ENCODE measurements around the gene SORBS1.

Gene SORBS1

GRCh38 chr10:95506056-95506737 lies 55.0 kb downstream of the SORBS1 start:
- H3K4me3 ChIP-seq (ENCODE audit: low read depth, low read length) = no peak overlapping the region
- in situ Hi-C loops (cut with HindIII; ENCODE audit: low sequenced_read_pairs) = no loop called here
- no peak for TF ChIP-seq CTCF (IDR thresholded peaks at IDR 0.05; ENCODE audit: low read depth, low read length, missing control alignments)
- DNase-seq (ENCODE audit: low read depth) = no peak

- in situ Hi-C loops (cut with HindIII; ENCODE audit: low sequenced_read_pairs) = no loop called here
- H3K4me3 ChIP-seq (ENCODE audit: low read depth, low read length) = no peak overlapping the region
- no peak for TF ChIP-seq CTCF (IDR thresholded peaks at IDR 0.05; ENCODE audit: low read depth, low read length, missing control alignments)
- no peak for DNase-seq (ENCODE audit: low read depth)
Measured at GRCh38 chr10:95505641-95506040, 55.5 kb downstream of the SORBS1 start.

DNA sequence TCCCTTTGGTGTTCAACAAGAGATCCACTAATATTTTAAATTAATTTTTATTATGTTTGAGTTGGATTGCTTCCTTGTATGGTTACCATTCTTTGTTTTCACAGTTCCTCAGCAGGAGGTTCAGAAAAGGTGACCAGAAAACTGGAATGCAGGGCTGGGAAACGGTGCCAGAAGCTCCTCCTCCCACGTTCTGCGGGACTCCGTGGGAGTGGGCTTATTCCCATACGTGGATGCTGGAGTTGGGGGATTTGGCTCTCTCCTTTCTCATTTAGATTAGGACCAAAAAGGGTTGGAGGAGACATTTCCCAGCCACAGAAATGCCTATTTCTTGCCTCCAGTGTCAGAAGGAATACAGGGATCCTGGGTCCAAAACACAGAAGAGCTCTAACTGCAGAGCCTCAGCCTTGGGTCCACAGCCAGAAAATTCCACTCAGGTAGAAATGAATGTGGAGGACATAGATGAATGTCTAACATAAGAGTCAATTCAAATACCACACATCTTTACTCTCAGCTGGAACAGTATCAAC lies 56.0 kb downstream of the SORBS1 start:
- in situ Hi-C loops (cut with HindIII; ENCODE audit: low sequenced_read_pairs) = no loop called here
- H3K4me3 ChIP-seq (ENCODE audit: low read depth, low read length) = no peak overlapping the region
- no peak for TF ChIP-seq CTCF (IDR thresholded peaks at IDR 0.05; ENCODE audit: low read depth, low read length, missing control alignments)
- DNase-seq (ENCODE audit: low read depth) = no peak

GRCh38 chr10:95504246-95504691 lies 56.9 kb downstream of the SORBS1 start:
- no peak for DNase-seq (ENCODE audit: low read depth)
- TF ChIP-seq CTCF (IDR thresholded peaks at IDR 0.05; ENCODE audit: low read depth, low read length, missing control alignments) = no peak
- in situ Hi-C loops (cut with HindIII; ENCODE audit: low sequenced_read_pairs) = no loop called here
- no peak overlapping the region for H3K4me3 ChIP-seq (ENCODE audit: low read depth, low read length)

GRCh38 chr10:95503526-95503925 lies 57.6 kb downstream of the SORBS1 start:
- no peak overlapping the region for H3K4me3 ChIP-seq (ENCODE audit: low read depth, low read length)
- TF ChIP-seq CTCF (IDR thresholded peaks at IDR 0.05; ENCODE audit: low read depth, low read length, missing control alignments) = no peak
- DNase-seq (ENCODE audit: low read depth) = no peak
- in situ Hi-C loops (cut with HindIII; ENCODE audit: low sequenced_read_pairs) = no loop called here

- DNase-seq (ENCODE audit: low read depth) = no peak
- H3K4me3 ChIP-seq (ENCODE audit: low read depth, low read length) = no peak overlapping the region
- in situ Hi-C loops (cut with HindIII; ENCODE audit: low sequenced_read_pairs) = no loop called here
- no peak for TF ChIP-seq CTCF (IDR thresholded peaks at IDR 0.05; ENCODE audit: low read depth, low read length, missing control alignments)
Measured at GRCh38 chr10:95503001-95503400, 58.2 kb downstream of the SORBS1 start.

All from astrocyte of the cerebellum (primary cell).